ENCODE results near the gene FAM222B.

Gene FAM222B

DNA sequence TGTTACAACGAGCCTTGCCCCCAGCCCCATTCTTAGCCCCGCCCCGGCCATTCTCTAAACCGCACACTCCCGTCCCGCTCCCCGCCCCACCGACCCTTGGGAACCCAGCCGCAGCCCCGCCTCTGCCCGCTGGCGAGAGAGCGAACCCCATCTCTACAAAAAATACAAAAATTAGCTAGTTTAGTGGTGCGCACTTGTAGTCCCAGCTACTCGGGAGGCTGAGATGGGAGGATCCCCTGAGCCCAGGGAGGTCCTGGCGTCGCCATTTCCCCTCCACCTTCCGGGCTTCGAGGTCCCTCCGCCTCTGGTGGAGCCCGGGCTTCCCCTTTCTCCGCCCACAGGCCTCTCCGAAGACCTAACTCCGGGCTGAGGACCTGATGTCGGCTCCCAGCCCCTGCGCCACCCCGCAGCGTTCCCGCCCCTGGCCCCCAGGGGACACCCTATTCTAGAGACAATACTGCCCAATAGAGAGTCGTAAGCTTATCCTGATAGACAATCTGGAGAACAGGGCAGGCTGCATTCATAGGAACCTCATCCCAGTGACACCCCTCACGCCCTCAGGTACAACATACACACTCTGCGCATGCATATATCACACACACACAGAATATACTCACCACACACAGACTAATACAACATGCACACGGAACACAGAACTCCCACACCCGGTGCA lies 130.4 kb downstream of the FAM222B start:
- DNase-seq (ENCODE audit: low spot score): no peak

DNA sequence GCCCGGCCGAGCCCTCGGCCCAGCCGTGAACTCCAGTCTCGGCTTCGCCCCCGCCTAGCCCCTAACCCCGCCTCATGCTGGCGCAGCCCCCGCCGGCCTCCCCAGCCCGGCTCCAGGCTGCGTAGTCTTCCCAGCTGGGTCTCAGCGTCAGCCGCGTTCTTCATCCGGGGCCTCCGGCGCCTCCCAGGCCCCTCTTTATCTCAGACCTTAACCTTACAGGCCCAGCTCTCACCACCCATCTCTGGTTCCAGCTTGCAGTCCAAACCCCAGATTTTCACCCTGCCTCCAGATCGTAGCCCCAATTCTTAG lies 130.9 kb downstream of the FAM222B start, which contains the start of gene PROCA1:
Gene PROCA1, minus strand, starts transcription at position 166 of the 309 bp plus-strand sequence. CDS start 228 bp downstream, outside the sequence.
- no peak for DNase-seq (ENCODE audit: low spot score)

GRCh38 chr17:28710861-28711722 lies 131.5 kb downstream of the FAM222B start:
- peak; percentile 71 for DNase-seq (ENCODE audit: low spot score)

- no peak for DNase-seq (ENCODE audit: low spot score)
Measured at GRCh38 chr17:28707339-28707720, 135.3 kb downstream of the FAM222B start.

- DNase-seq (ENCODE audit: low spot score): no peak
Measured at GRCh38 chr17:28706471-28707338, 135.9 kb downstream of the FAM222B start.

Data from SW480 (cell line).